HG03095 (cell line): ENCODE measurements around the gene RPTOR.

Source experiments
- ATAC-seq: cut with Tn5 transposase; IDR thresholded peaks from one replicate; pipeline ENCODE4 v1.9.1; 2021; ENCODE audit warnings: moderate library complexity; ENCODE audit not compliant: unreplicated experiment

The RPTOR gene

DNA sequence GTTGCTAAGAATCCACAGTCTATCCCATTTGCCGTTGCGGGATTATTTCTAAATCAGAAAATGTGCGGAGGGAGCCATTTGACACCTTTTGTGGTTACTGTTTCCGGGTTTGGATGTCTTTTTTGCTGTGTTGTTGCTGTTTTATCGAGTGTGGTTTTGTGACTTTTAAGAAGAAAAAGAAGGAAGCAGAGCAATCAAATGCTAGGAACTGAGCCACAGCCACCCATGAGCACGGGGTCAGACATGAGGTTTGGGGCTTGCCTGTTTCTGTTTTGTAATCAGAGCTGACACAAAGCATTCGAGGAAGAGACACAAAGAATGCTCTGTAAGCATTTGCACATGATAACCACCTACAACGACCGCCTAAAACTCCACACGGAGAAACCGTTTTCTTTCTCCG, 393.9 kb downstream of the RPTOR start:
- no peak for ATAC-seq

DNA sequence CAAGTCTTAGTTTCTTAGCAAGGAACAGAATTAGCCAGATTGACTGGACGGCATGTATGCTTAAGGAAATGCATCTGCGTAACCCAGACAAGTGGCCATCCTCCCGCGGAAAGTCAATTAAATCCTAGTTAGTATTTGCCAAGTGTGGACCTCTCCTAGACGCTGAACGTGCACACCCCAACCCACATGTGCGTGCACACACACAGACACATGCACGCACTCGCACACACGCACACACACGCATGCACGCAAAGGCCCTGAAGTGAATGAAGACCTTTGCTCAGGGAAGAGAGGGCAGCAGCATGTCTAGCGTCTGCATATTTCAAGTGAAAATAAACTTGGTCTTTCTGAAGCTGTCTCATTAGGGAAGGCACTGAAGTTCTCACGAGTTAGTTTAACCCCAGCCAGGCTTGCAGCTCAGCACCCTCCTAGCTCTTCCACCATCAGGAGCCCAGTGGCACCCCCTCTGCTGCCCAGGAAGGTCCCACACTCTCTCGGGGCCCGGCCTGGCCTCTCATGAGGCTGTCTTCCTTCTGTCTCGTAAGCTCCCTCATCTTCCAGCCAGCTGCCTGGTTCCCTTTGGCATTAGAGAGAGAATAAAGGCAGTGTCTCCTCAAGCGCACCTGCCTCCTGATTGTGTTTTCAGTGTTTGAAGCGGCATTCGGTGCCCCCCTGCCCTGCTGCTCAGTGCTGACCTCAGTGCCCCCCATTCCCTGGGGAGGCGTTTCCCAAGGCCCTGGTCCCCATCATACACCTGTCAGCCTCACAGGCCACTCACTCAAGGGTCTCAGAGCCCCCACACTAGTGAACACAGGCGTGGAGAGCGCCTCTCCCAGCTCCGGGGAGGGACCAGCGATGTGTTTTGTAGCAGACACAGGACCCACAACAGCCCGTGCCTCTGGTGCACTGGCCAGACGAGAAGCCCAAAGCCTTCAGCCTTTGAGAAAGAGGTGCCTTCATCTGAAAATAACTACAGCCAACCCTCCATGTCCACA, 394.8 kb downstream of the RPTOR start:
- ATAC-seq: no peak

DNA sequence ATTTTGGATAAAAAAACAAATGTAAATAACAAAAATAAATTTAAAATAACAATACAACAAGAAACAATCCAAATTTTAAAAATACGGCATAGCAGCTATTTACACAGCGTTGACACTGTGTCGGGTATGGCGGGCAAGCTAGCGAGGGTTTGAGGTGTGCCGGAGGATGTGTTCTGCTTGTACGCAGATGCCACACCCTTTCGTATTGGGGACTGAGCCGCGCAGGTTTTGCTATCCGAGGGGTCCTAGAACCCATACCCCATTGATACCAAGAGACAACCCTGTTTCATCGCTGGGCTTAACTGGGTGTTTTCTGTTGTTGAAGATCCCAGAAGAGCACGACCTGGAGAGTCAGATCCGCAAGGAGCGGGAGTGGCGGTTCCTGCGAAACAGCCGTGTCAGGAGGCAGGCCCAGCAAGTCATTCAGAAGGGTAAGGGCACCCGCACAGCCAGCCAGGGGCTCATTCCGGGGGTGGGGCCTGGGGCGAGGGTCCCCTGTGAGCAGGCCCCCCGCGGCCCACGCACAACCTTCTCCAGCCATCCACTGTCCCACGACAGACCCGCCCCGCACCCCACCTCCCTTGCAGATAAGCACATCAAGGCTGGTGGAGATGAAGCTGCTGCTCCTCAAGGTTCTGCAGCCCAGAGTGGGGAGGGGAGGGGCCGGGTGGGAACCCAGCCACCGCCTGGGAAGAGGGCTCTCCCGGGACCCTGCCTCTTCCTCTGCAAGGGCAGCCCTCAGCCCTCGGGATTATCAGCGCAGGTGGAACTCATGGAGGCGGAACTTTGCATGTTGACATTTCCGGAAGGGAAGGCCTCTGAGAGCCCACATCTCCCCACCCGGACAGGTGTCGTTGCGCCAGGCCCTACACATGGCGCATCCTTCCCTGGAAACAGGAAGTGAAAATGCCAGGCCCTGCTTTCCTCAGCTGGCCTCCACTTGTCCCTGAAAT, 395.8 kb downstream of the RPTOR start:
- no peak for ATAC-seq

DNA sequence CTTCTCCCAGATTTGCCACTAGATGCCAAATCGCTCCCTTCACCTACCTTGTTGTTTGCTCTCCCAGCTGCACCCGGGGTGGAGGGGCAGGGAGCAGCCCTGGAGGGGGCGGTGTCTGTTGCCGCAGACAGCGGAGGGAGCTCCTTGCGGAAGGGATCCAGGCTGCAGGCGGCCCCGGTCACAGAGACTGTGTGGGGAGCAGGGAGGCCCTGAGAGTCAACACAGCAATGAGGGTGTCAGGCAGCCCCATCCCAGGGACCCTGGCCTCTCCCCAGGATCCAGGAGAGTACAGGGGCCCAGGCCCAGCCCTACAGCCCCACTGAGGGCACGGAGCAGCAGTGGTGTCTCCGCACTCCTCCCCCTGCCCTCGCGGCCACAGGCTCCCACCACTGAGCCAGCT, 396.5 kb downstream of the RPTOR start:
- ATAC-seq: no peak

GRCh38 chr17:80941743-80942422, 397.2 kb downstream of the RPTOR start:
- ATAC-seq: no peak

- ATAC-seq: no peak
Measured at GRCh38 chr17:80942423-80943345, 398.0 kb downstream of the RPTOR start.

GRCh38 chr17:80943346-80944145, 398.9 kb downstream of the RPTOR start:
- no peak for ATAC-seq

DNA sequence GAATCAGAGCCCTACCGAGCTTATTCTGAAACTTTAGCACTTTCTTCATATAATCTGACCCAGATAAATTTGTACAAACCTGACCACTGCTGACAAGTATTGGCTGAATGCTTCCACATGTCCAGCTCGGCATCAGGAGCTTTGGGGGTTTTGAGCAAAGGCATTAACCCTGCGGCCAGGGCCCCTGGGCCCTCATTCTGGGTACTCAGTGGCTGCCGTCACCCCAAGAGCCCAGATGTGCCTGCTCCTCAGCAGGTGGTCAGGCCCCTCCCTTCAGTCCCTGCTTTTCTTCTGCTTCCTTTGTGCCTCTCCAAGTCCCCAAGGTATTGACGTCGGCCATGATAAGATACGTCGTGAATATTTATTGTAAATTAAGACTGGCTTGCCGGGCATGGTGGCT, 399.7 kb downstream of the RPTOR start:
- ATAC-seq: no peak

GRCh38 chr17:80945736-80946135, 401.1 kb downstream of the RPTOR start:
- ATAC-seq: no peak

DNA sequence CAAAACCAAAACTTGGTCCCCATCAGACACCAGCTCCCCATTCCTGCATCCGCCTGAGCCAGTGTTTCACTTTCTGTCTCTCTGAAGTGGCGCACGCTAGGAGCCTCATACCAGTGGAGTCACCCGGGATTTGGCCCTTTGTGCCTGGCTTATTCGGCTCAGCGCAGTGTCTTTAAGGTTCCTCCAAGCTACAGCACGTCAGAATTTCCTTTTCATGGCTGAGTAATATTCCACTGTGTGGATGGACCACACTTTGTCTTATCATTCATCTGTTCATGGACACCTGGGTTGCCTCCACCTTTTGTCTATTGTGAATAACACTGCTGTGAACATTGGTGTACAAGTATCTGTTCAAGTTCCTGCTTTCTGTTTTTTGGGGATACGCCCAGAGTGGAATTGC, 401.8 kb downstream of the RPTOR start:
- ATAC-seq: no peak

DNA sequence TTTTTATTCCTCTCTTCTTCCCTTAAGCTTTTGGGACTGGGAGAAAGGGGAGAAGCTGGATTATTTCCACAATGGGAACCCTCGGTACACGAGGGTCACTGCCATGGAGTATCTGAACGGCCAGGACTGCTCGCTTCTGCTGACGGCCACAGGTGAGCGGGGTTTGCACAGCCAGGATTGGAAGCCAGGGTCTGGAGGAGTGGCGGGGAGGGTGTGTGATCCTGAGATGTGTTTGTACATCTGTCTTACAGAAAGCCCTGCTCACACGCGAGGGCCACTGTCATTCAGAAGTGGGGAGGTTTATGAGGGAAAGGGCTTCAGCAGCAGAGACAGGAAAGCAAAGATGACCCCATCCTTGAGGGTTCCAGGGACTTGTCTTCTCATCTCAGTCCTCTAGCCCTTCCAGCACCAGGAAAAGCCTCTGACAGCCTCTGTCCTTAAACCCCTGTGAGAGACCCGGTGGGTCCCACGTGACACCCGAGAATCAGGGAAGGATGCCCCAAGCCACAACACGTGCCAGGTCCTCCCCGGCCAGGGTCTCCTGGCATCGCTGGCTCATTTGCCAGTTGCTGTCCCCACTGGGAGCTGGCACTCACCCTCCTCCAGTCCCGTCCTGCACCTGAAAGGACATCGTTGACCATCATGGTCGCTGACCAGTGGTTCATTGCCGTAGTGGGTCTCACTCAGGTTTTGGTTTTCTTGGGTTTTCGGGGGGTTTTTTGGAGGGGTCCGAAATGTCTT, 402.7 kb downstream of the RPTOR start:
- ATAC-seq: no peak

GRCh38 chr17:80948019-80948975, 403.7 kb downstream of the RPTOR start:
- no peak for ATAC-seq

GRCh38 chr17:80948976-80949450, 404.4 kb downstream of the RPTOR start:
- ATAC-seq: no peak

- ATAC-seq: no peak
Measured at GRCh38 chr17:80949451-80950421, 405.1 kb downstream of the RPTOR start.

GRCh38 chr17:80950466-80951120, 406.0 kb downstream of the RPTOR start:
- ATAC-seq: no peak
